Transverse colon (tissue), 4 donors: ENCODE measurements around the gene GPX4. TPM values are rescaled to one million over a fixed set of nuclear protein-coding genes. Genes with fewer than 3 reads are reported as not detected.

Experiments used
- DNase-seq: peaks from one replicate; pipeline ENCODE4 v3.0.0-alpha.2; 2019
- H3K27ac ChIP-seq, 4 donors: fragments of 200-600 bp; sonication (generic); 2 replicates each; pipeline ENCODE4 v1.5.1; 2016 to 2018; ENCODE audit warnings: inconsistent platforms in 4 of 4
- H3K27me3 ChIP-seq: fragments of 200-600 bp; sonication (generic); 2 replicates; pipeline ENCODE4 v1.5.1; 2017; ENCODE audit warnings: inconsistent platforms
- H3K36me3 ChIP-seq, 4 donors: fragments of 200-600 bp; sonication (generic); 2 replicates each; pipeline ENCODE4 v1.5.1; 2017 to 2019; ENCODE audit warnings: inconsistent platforms in 4 of 4
- H3K4me1 ChIP-seq, 4 donors: fragments of 200-600 bp; sonication (generic); 2 replicates each; pipeline ENCODE4 v1.5.1; 2017 to 2020; ENCODE audit warnings: inconsistent platforms in 4 of 4
- H3K4me3 ChIP-seq, 4 donors: fragments of 200-600 bp; sonication (generic); 1 replicate in 1 of 4; 2 replicates in 3 of 4; pipeline versions ENCODE4 v1.5.1 to v1.6.1; 2017 to 2019; ENCODE audit warnings: inconsistent platforms in 4 of 4
- H3K9me3 ChIP-seq, 2 donors: fragments of 200-600 bp; sonication (generic); 2 replicates each; pipeline ENCODE4 v1.5.1; 2017 to 2019; ENCODE audit warnings: inconsistent platforms in 2 of 2
- EP300 ChIP-seq: sonication (generic); formaldehyde crosslinking; IDR thresholded peaks from one replicate; pipeline ENCODE4 v1.6.1; 2017; ENCODE audit warnings: antibody characterized with exemption, low read depth
- POLR2A ChIP-seq: fragments of 450-650 bp; IDR thresholded peaks from one replicate; pipeline ENCODE4 v1.6.1; 2016; ENCODE audit warnings: antibody characterized with exemption, mild to moderate bottlenecking, moderate library complexity
- POLR2AphosphoS5 ChIP-seq, 3 donors: sonication (generic); formaldehyde crosslinking; IDR thresholded peaks; one replicate each; pipeline ENCODE4 v1.6.1; 2016; ENCODE audit warnings: antibody characterized with exemption in 3 of 3
- WGBS, 2 donors: methylation state at CpG; one replicate each; pipeline ENCODE4 v1.1.5; 2018; ENCODE audit warnings: low coverage in 1 of 2; 5-methylcytosine and 5-hydroxymethylcytosine counted together
- in situ Hi-C, 4 donors: fragments of 200-750 bp; cut with MboI; loops; one replicate each; pipeline versions ENCODE4 v1.15.0 to v1.15.1; 2017; ENCODE audit warnings: low sequenced_read_pairs in 3 of 4, low pct_ligation_motif_present in 1 of 4, low pct_unique_long_range_greater_than_20kb in 1 of 4
- intact Hi-C: fragments of 100-400 bp; cut with DNase I; formaldehyde crosslinking; loops from one replicate; pipeline ENCODE4 v1.15.1; 2023; ENCODE audit warnings: low total_unique reads
- total RNA-seq, 4 donors: library from RNA; depleted of rRNA; stranded (reverse); fragments of >200 nt; gene quantifications; one replicate each; pipeline ENCODE4 v1.1.0, GENCODE V29; 2016
- TF ChIP-seq, protein P1 (sequence below), 5 experiments: fragments of 200-600 bp in 3 of 5; fragments of 450-650 bp in 2 of 5; sonication (generic) in 3 of 5; IDR thresholded peaks; 1 replicate in 2 of 5; 2 replicates in 3 of 5; pipeline ENCODE4 v1.5.1; 2016 to 2017; ENCODE audit warnings: antibody characterized with exemption in 5 of 5, inconsistent platforms in 3 of 5, mild to moderate bottlenecking in 2 of 5, moderate library complexity in 1 of 5

The GPX4 gene
- total RNA-seq, 4 donors from 2014 or later, result 115 to 426 (median 261) TPM

DNA sequence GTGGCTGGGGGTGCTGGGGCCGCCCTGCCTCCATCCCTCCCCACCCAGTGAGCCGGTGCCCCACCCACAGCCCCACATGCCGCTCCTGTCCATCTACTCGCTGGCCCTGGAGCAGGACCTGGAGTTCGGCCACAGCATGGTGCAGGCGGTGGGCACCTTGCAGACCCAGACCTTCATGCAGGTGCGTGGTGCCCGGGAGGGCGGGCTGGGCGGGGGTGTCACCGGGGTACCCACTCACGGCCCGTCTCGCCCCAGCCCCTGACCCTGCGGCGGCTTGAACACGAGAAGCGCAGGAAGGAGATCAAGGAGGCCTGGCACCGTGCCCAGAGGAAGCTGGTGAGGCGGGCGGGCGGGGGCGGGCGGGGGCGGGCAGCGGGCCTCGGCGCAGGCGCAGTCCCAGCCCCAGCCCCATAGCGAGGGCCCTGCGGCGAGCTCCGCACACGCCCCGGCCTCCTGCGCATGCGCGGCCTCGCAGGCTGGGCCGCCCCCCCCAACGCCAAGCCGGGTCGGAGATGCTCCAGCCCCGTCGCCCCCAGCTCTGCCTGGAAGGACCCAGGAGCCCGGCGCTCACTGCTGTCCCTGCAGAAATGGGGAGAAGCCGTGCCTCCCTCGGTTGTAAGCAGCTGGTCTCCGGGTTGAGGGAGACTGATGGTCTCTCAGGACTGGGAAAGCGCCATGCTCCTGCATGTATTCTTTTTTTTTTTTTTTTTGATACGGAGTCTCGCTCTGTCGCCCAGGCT, 29.1 kb upstream of the GPX4 start:
- H3K9me3 ChIP-seq, result no peaks in the 10 kb centered on the region
- H3K27me3 ChIP-seq, result peaks cover 35% of the 10 kb centered on the region
- H3K27ac ChIP-seq, result peak overlapping the region; percentile 47 to 74 (median 67)
- peak; percentile 94 for DNase-seq
- in situ Hi-C loops (no loop called here), intact Hi-C loops (no loop called here)
- TF ChIP-seq EP300 (no peak), POLR2A (no peak), POLR2AphosphoS5 (IDR thresholded peaks at IDR 0.05) (no peak)
- TF ChIP-seq, protein P1, sequence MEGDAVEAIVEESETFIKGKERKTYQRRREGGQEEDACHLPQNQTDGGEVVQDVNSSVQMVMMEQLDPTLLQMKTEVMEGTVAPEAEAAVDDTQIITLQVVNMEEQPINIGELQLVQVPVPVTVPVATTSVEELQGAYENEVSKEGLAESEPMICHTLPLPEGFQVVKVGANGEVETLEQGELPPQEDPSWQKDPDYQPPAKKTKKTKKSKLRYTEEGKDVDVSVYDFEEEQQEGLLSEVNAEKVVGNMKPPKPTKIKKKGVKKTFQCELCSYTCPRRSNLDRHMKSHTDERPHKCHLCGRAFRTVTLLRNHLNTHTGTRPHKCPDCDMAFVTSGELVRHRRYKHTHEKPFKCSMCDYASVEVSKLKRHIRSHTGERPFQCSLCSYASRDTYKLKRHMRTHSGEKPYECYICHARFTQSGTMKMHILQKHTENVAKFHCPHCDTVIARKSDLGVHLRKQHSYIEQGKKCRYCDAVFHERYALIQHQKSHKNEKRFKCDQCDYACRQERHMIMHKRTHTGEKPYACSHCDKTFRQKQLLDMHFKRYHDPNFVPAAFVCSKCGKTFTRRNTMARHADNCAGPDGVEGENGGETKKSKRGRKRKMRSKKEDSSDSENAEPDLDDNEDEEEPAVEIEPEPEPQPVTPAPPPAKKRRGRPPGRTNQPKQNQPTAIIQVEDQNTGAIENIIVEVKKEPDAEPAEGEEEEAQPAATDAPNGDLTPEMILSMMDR (IDR thresholded peaks at IDR 0.05), result no peak
- H3K4me1 ChIP-seq, result peaks cover under 1 to 62% (median 30%) of the 10 kb centered on the region in 4 donors
- H3K4me3 ChIP-seq, result peak overlapping the region in 3 of 4 donors; percentile 2 to 41 (median 33)
- 26 to 38% methylated on average over 5 to 29 of the region's 54 CpGs for WGBS, 2 donors
- H3K36me3 ChIP-seq, result no peaks in the 10 kb centered on the region

DNA sequence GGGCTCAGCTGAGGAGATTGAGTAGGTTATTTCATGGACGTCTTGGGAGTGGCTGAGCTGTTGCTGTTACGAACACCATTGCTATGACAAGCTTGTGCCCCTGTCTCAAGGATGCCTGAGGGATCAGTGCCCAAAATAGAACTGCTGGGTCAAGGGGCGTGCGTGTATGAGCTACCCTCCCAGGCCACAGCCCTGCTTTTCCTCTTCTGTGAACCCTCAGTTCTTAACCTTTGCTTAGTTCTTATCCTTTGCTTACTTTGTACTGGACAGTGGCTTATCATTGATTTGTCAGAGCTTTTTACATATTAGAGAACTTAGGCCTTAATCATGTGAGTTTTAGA, 27.8 kb upstream of the GPX4 start:
- no peak overlapping the region for H3K4me3 ChIP-seq
- H3K9me3 ChIP-seq, result no peaks in the 10 kb centered on the region
- TF ChIP-seq POLR2AphosphoS5 (IDR thresholded peaks at IDR 0.05) (no peak), EP300 (no peak), POLR2A (no peak)
- TF ChIP-seq, protein P1 (IDR thresholded peaks at IDR 0.05), result no peak
- peaks cover 22% of the 10 kb centered on the region for H3K27me3 ChIP-seq
- 74% methylated on average over 4 of the region's 4 CpGs; no CpG with 5 or more reads in 1 of the 2 donors for WGBS, 2 donors
- intact Hi-C loops (no loop called here), in situ Hi-C loops (no loop called here)
- no peak for DNase-seq
- no peaks in the 10 kb centered on the region for H3K36me3 ChIP-seq
- peak overlapping the region; percentile 13 to 65 (median 54) for H3K27ac ChIP-seq
- peaks cover 0 to 52% (median 24%) of the 10 kb centered on the region in 4 donors for H3K4me1 ChIP-seq

GRCh38 chr19:1076951-1077350, 26.8 kb upstream of the GPX4 start:
- in situ Hi-C loops, result no loop called here
- H3K9me3 ChIP-seq, result no peaks in the 10 kb centered on the region
- peak overlapping the region; percentile 30 to 61 (median 60) for H3K27ac ChIP-seq
- no peaks in the 10 kb centered on the region for H3K36me3 ChIP-seq
- peak overlapping the region in 3 of 4 donors; percentile 13 to 37 (median 15) for H3K4me3 ChIP-seq
- intact Hi-C loops, result no loop called here
- TF ChIP-seq EP300 (no peak), POLR2AphosphoS5 (IDR thresholded peaks at IDR 0.05) (peak in 2 of 3 donors; percentile 4 to 38), POLR2A (no peak)
- TF ChIP-seq, protein P1 (IDR thresholded peaks at IDR 0.05), result no peak
- WGBS, 2 donors, result 18% methylated on average over 16 of the region's 16 CpGs; no CpG with 5 or more reads in 1 of the 2 donors
- H3K4me1 ChIP-seq, result peaks cover 0 to 54% (median 25%) of the 10 kb centered on the region in 4 donors
- peaks cover 12% of the 10 kb centered on the region for H3K27me3 ChIP-seq
- DNase-seq, result peak; percentile 89

GRCh38 chr19:1079566-1080111, 24.2 kb upstream of the GPX4 start:
- Histone ChIP-seq H3K4me1 (peaks cover 0 to 60% (median 30%) of the 10 kb centered on the region in 4 donors), H3K4me3 (no peak overlapping the region), H3K36me3 (no peaks in the 10 kb centered on the region), H3K27me3 (no peaks in the 10 kb centered on the region), H3K9me3 (no peaks in the 10 kb centered on the region), H3K27ac (no peak overlapping the region)
- DNase-seq, result peak; percentile 45
- WGBS, 2 donors, result 85% methylated on average over 41 of the region's 45 CpGs; no CpG with 5 or more reads in 1 of the 2 donors
- TF ChIP-seq, protein P1 (IDR thresholded peaks at IDR 0.05), result no peak
- TF ChIP-seq POLR2A, result no peak
- TF ChIP-seq EP300, result no peak
- no peak for TF ChIP-seq POLR2AphosphoS5 (IDR thresholded peaks at IDR 0.05)
- intact Hi-C loops, result no loop called here
- in situ Hi-C loops, result no loop called here
